ENCODE results near the gene CDKN2D.
"Not testable (repeated sequence)": the region's sequence is repeated elsewhere in the genome, so short reads cannot be mapped to it uniquely, and the experiment has no call there.

CDKN2D gene

GRCh38 chr19:10549733-10550132 lies 19.0 kb downstream of the CDKN2D start:
- no peak overlapping the region for H3K27ac ChIP-seq
- TF ChIP-seq CTCF (conservative IDR thresholded peaks at IDR 0.05) (no peak), ZFX (IDR thresholded peaks at IDR 0.05) (no peak)

- H3K27ac ChIP-seq: no peak overlapping the region
- no peak for TF ChIP-seq CTCF (conservative IDR thresholded peaks at IDR 0.05)
- TF ChIP-seq ZFX (IDR thresholded peaks at IDR 0.05): no peak
These were observed 20.0 kb downstream of the CDKN2D start for GRCh38 chr19:10548746-10549276.

- no peak for TF ChIP-seq ZFX (IDR thresholded peaks at IDR 0.05)
- TF ChIP-seq CTCF (conservative IDR thresholded peaks at IDR 0.05): no peak
These were observed 22.0 kb downstream of the CDKN2D start for GRCh38 chr19:10546817-10547216.

GRCh38 chr19:10544753-10545251 lies 24.0 kb downstream of the CDKN2D start:
- H3K27ac ChIP-seq: peak overlapping the region; percentile 94
- no peak for TF ChIP-seq CTCF (conservative IDR thresholded peaks at IDR 0.05)
- no peak for TF ChIP-seq ZFX (IDR thresholded peaks at IDR 0.05)

More at GRCh38 chr19:10546817-10547216, 22.0 kb downstream of the CDKN2D start:
- H3K27ac ChIP-seq: no peak overlapping the region

GRCh38 chr19:10544242-10544752 lies 24.5 kb downstream of the CDKN2D start:
- H3K27ac ChIP-seq: peak overlapping the region; percentile 94
- TF ChIP-seq CTCF (conservative IDR thresholded peaks at IDR 0.05) (no peak), ZFX (IDR thresholded peaks at IDR 0.05) (peak; percentile 47; the same call in 1 of the 2 replicates)

GRCh38 chr19:10543420-10544241 lies 25.1 kb downstream of the CDKN2D start, which contains the start of gene ATG4D:
TSS of gene ATG4D (plus strand) at chr19:10543904. CDS start at chr19:10544091, 187 bp downstream.
- TF ChIP-seq CTCF (conservative IDR thresholded peaks at IDR 0.05) (no peak), ZFX (IDR thresholded peaks at IDR 0.05) (peak; percentile 90; the same call in 1 of the 2 replicates)
- peak within 1 kb of the TSS; percentile 94 for H3K27ac ChIP-seq

GRCh38 chr19:10543059-10543419 lies 25.7 kb downstream of the CDKN2D start:
- H3K27ac ChIP-seq: peak overlapping the region; percentile 94
- TF ChIP-seq ZFX (IDR thresholded peaks at IDR 0.05): no peak
- TF ChIP-seq CTCF (conservative IDR thresholded peaks at IDR 0.05): no peak

GRCh38 chr19:10539016-10539415 lies 29.8 kb downstream of the CDKN2D start:
- not testable (repeated sequence) for H3K27ac ChIP-seq
